ENCODE data around the gene ISCA2.

ISCA2 gene

GRCh38 chr14:74508844-74509428 lies 15.4 kb downstream of the ISCA2 start:
- H3K36me3 ChIP-seq (ENCODE audit: insufficient read depth, low read length) = no peaks in the 10 kb centered on the region
- H3K4me3 ChIP-seq (ENCODE audit: low read depth in 1 of 2, low read length in 2 of 2) = no peak overlapping the region
- no peaks in the 10 kb centered on the region for H3K9me3 ChIP-seq (ENCODE audit: insufficient read depth, low read length, severe bottlenecking)
- ATAC-seq (ENCODE audit: insufficient read depth, low read depth) = no peak
- no peak for TF ChIP-seq EZH2 (IDR thresholded peaks at IDR 0.05; ENCODE audit: borderline replicate concordance, low read depth, low read length, severe bottlenecking)
- TF ChIP-seq, protein P1, sequence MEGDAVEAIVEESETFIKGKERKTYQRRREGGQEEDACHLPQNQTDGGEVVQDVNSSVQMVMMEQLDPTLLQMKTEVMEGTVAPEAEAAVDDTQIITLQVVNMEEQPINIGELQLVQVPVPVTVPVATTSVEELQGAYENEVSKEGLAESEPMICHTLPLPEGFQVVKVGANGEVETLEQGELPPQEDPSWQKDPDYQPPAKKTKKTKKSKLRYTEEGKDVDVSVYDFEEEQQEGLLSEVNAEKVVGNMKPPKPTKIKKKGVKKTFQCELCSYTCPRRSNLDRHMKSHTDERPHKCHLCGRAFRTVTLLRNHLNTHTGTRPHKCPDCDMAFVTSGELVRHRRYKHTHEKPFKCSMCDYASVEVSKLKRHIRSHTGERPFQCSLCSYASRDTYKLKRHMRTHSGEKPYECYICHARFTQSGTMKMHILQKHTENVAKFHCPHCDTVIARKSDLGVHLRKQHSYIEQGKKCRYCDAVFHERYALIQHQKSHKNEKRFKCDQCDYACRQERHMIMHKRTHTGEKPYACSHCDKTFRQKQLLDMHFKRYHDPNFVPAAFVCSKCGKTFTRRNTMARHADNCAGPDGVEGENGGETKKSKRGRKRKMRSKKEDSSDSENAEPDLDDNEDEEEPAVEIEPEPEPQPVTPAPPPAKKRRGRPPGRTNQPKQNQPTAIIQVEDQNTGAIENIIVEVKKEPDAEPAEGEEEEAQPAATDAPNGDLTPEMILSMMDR (IDR thresholded peaks at IDR 0.05; ENCODE audit: borderline replicate concordance, extremely low read depth, low read length, poor library complexity, severe bottlenecking) = no peak
- H2AFZ ChIP-seq (ENCODE audit: low read depth, low read length) = no peak overlapping the region
- no peaks in the 10 kb centered on the region for H4K20me1 ChIP-seq (ENCODE audit: insufficient read depth, low read length)
- H3K27ac ChIP-seq (ENCODE audit: low read length) = no peak overlapping the region
- no peaks in the 10 kb centered on the region for H3K79me2 ChIP-seq (ENCODE audit: insufficient read depth, low read length)
- no peak for DNase-seq
- no peak overlapping the region for H3K4me2 ChIP-seq (ENCODE audit: insufficient read depth, low read length)
- H3K9ac ChIP-seq (ENCODE audit: low read depth, low read length) = no peak overlapping the region
- peaks cover 3% of the 10 kb centered on the region for H3K4me1 ChIP-seq (ENCODE audit: insufficient read depth, low read length)
- H3K27me3 ChIP-seq (ENCODE audit: insufficient read depth, low read length, poor library complexity) = no peaks in the 10 kb centered on the region

- H3K36me3 ChIP-seq (ENCODE audit: insufficient read depth, low read length) = no peaks in the 10 kb centered on the region
- TF ChIP-seq, protein P1 (IDR thresholded peaks at IDR 0.05; ENCODE audit: borderline replicate concordance, extremely low read depth, low read length, poor library complexity, severe bottlenecking) = no peak
- no peak for TF ChIP-seq EZH2 (IDR thresholded peaks at IDR 0.05; ENCODE audit: borderline replicate concordance, low read depth, low read length, severe bottlenecking)
These were observed 16.1 kb downstream of the ISCA2 start for GRCh38 chr14:74509587-74510222.

GRCh38 chr14:74510223-74510931 lies 16.8 kb downstream of the ISCA2 start:
- no peaks in the 10 kb centered on the region for H3K79me2 ChIP-seq (ENCODE audit: insufficient read depth, low read length)

More at GRCh38 chr14:74509587-74510222, 16.1 kb downstream of the ISCA2 start:
- no peak overlapping the region for H3K27ac ChIP-seq (ENCODE audit: low read length)
- no peak overlapping the region for H2AFZ ChIP-seq (ENCODE audit: low read depth, low read length)
- DNase-seq (no peak), ATAC-seq (ENCODE audit: insufficient read depth, low read depth) (no peak)
- no peak overlapping the region for H3K4me3 ChIP-seq (ENCODE audit: low read depth in 1 of 2, low read length in 2 of 2)
- peaks cover 11% of the 10 kb centered on the region for H3K4me1 ChIP-seq (ENCODE audit: insufficient read depth, low read length)
- H3K9ac ChIP-seq (ENCODE audit: low read depth, low read length) = no peak overlapping the region
- H3K9me3 ChIP-seq (ENCODE audit: insufficient read depth, low read length, severe bottlenecking) = no peaks in the 10 kb centered on the region
- H3K79me2 ChIP-seq (ENCODE audit: insufficient read depth, low read length) = no peaks in the 10 kb centered on the region
- H3K4me2 ChIP-seq (ENCODE audit: insufficient read depth, low read length) = no peak overlapping the region
- no peaks in the 10 kb centered on the region for H4K20me1 ChIP-seq (ENCODE audit: insufficient read depth, low read length)
- no peaks in the 10 kb centered on the region for H3K27me3 ChIP-seq (ENCODE audit: insufficient read depth, low read length, poor library complexity)

More at GRCh38 chr14:74510223-74510931, 16.8 kb downstream of the ISCA2 start:
- H3K4me3 ChIP-seq (ENCODE audit: low read depth in 1 of 2, low read length in 2 of 2) = no peak overlapping the region
- no peak overlapping the region for H2AFZ ChIP-seq (ENCODE audit: low read depth, low read length)
- no peak overlapping the region for H3K27ac ChIP-seq (ENCODE audit: low read length)
- H4K20me1 ChIP-seq (ENCODE audit: insufficient read depth, low read length) = no peaks in the 10 kb centered on the region
- H3K4me2 ChIP-seq (ENCODE audit: insufficient read depth, low read length) = no peak overlapping the region
- no peaks in the 10 kb centered on the region for H3K27me3 ChIP-seq (ENCODE audit: insufficient read depth, low read length, poor library complexity)
- H3K9ac ChIP-seq (ENCODE audit: low read depth, low read length) = no peak overlapping the region
- ATAC-seq (ENCODE audit: insufficient read depth, low read depth) (no peak), DNase-seq (no peak)
- peaks cover 15% of the 10 kb centered on the region for H3K4me1 ChIP-seq (ENCODE audit: insufficient read depth, low read length)
- no peaks in the 10 kb centered on the region for H3K36me3 ChIP-seq (ENCODE audit: insufficient read depth, low read length)
- no peak for TF ChIP-seq EZH2 (IDR thresholded peaks at IDR 0.05; ENCODE audit: borderline replicate concordance, low read depth, low read length, severe bottlenecking)
- TF ChIP-seq, protein P1 (IDR thresholded peaks at IDR 0.05; ENCODE audit: borderline replicate concordance, extremely low read depth, low read length, poor library complexity, severe bottlenecking) = no peak
- no peaks in the 10 kb centered on the region for H3K9me3 ChIP-seq (ENCODE audit: insufficient read depth, low read length, severe bottlenecking)
